NCI-H2171 treated with DMSO at 0.1 percent for 48 hours (cell line): Measurements from ENCODE around the gene ZBTB17.
"Not testable (repeated sequence)": the region's sequence is repeated elsewhere in the genome, so short reads cannot be mapped to it uniquely, and the experiment has no call there.

Source experiments
- DNase-seq: peaks from one replicate; lab custom pipeline; 2025; lab: John Stamatoyannopoulos, UW

ZBTB17 gene

GRCh38 chr1:15935056-15935950 lies 40.6 kb downstream of the ZBTB17 start:
- no peak for DNase-seq

DNA sequence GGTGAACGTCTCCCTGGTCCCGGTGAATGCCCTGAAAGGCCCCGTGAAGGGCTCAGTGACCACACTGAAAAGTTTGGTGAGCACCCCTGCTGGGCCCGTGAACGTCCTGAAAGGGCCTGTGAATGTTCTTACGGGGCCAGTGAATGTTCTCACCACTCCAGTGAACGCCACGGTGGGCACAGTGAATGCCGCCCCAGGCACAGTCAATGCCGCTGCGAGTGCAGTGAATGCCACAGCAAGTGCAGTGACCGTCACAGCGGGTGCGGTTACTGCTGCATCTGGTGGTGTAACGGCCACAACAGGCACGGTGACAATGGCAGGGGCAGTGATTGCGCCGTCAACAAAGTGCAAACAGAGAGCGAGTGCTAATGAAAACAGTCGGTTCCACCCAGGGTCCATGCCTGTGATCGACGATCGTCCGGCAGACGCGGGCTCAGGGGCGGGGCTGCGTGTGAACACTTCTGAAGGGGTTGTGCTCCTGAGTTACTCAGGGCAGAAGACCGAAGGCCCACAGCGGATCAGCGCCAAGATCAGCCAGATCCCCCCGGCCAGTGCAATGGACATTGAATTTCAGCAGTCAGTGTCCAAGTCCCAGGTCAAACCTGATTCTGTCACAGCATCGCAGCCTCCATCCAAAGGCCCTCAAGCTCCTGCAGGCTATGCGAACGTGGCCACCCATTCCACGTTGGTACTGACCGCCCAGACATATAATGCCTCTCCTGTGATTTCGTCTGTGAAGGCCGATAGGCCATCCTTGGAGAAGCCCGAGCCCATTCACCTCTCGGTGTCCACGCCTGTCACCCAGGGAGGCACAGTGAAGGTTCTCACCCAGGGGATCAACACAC lies 41.5 kb downstream of the ZBTB17 start:
- DNase-seq: no peak

- DNase-seq: no peak
Observed at GRCh38 chr1:15933684-15934083, 42.2 kb downstream of the ZBTB17 start.

- no peak for DNase-seq
Observed at GRCh38 chr1:15932612-15933011, 43.3 kb downstream of the ZBTB17 start.

DNA sequence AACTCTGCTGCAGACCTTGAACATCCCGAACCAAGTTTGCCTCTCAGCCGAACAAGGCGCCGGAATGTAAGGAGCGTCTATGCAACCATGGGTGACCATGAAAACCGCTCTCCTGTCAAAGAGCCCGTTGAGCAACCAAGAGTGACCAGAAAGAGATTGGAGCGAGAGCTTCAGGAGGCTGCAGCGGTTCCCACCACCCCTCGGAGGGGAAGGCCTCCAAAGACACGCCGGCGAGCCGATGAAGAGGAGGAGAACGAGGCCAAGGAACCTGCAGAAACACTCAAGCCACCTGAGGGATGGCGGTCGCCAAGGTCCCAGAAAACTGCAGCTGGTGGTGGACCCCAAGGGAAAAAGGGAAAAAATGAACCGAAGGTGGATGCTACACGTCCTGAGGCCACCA lies 44.0 kb downstream of the ZBTB17 start:
- DNase-seq: no peak

- no peak for DNase-seq
Observed at GRCh38 chr1:15931401-15931800, 44.5 kb downstream of the ZBTB17 start.

GRCh38 chr1:15928971-15929965 lies 46.6 kb downstream of the ZBTB17 start:
- no peak for DNase-seq

GRCh38 chr1:15926448-15926847 lies 49.5 kb downstream of the ZBTB17 start:
- not testable (repeated sequence) for DNase-seq

- DNase-seq: no peak
Observed at GRCh38 chr1:15923241-15923640, 52.7 kb downstream of the ZBTB17 start.

DNA sequence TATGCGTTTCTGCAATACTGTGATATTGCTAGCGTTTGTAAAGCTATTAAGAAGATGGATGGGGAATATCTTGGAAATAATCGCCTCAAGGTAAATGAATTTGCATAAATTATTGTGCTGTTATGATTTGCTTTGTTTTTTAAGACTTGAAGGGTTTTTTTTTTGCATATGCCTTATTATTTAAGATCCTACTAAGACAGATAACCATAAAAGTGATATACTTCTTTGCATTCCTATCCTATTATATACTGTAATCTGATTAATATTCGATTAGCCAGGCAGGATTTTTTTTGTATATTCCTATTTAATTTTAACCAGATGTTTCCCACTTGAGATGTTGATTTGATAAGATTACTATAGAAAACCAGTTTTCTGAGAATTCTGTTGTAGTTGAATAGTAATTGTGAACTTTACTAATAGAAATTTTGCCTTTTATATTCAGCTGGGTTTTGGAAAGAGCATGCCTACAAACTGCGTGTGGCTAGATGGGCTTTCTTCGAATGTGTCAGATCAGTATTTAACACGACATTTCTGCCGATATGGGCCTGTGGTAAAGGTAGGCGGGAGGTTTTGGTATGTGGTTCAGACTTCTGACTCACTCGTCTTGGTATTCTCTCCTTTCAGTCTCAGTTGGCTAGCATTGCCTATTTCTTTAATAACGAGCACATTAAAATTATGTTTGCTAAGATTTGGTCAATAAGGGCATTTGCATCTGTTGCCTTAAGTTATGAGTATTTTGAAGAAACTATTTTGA lies 56.8 kb downstream of the ZBTB17 start:
- no peak for DNase-seq

DNA sequence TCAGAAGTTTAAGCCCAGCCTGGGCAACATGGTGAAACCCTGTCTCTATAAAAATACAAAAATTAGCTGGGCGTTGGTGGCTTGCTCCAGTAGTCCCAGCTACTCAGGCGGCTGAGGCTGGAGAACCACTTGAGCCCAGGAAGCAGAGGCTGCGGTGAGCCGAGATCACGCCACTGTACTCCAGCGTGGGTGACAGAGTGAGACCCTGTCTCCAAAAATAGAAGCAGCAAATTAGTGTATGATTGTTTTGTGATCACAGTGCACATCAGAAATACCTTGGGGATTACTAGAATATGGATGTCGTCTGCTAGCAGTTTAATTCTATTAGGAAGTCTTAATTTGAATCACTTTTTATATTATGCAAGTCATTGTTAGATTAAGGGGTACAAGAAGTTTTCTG lies 59.0 kb downstream of the ZBTB17 start:
- DNase-seq: no peak

- DNase-seq: no peak
Observed at GRCh38 chr1:15916417-15916816, 59.5 kb downstream of the ZBTB17 start.

GRCh38 chr1:15915991-15916390 lies 59.9 kb downstream of the ZBTB17 start:
- DNase-seq: no peak

DNA sequence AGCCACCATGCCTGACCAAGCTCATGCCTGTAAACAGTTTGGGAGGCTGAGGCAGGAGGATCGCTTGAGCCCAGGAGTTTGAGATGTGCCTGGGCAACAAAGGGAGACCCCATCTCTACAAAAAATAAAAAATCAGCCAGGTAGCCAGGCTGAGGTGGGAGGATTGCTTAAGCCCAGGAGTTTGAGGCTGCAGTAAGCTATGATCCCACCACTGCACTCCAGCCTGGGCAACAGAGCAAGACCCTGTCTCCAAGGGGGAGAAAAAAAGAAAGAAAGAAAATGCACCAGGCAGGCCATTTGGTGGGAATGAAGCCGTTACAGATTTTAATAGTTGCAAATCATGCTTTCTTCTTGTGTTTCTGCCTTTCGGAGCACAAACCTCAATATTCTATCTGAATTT lies 62.3 kb downstream of the ZBTB17 start:
- DNase-seq: not testable (repeated sequence)

GRCh38 chr1:15911927-15912326 lies 64.0 kb downstream of the ZBTB17 start:
- no peak for DNase-seq

- DNase-seq: no peak
Observed at GRCh38 chr1:15911141-15911540, 64.8 kb downstream of the ZBTB17 start.

- no peak for DNase-seq
Observed at GRCh38 chr1:15908597-15908996, 67.3 kb downstream of the ZBTB17 start.

DNA sequence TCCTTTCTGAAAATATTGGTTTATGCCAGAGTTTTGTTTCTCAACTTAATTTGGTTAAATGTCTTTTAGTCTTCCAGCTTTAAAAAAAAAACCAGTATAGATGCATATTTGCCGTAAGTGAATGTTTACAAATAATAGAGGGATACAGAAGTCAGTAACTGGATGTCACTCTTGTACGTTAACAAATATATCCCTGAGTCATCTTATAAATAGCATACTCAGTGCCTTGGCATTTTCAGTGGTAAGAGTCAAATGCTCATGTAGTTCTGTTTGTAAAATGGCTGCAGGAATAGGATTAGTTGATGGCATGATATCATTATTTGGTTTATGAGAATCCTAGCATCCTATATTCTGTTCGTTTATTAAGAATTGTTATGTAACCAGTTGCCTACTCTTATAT lies 73.0 kb downstream of the ZBTB17 start:
- no peak for DNase-seq

DNA sequence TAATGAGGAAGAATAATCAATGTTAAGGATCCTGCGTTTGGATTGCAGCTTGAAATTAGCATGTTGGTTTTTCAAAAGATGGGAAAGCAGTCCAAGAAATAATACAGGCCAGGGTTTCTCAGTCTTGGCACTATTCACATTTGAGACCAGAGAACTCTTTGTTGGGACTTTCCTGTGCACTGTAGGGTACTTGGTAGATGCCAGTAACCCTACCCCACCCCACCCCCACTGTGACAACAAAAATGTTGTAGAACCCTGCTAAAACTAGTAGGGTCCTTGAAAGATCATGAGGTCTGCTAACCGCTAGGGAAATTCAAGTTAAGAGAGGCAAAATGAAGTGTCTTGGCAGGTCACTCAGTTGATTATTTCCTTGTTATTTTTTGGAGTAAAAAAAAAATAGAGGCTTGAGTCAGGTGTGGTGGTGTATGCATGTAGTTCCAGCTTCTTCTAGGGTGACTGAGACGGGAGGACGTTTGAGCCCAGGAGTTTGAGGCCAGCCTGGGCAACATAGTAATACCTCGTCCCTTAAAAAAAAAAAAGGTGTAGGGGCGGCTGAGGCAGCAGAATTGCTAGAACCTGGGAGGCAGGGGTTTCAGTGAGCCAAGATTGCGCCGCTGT lies 75.1 kb downstream of the ZBTB17 start:
- no peak for DNase-seq

- DNase-seq: peak; percentile 37
Observed at GRCh38 chr1:15899266-15899665, 76.6 kb downstream of the ZBTB17 start.
